Stimulated activated CD4-positive, alpha-beta T cell treated with anti-CD3 and anti-CD28 coated beads, Interleukin-1b, Interleukin-23, amount 100 ng/mL, for 48 hours (primary cell): ENCODE results near the gene SNX18.

Experiments
- DNase-seq: peaks from one replicate; pipeline ENCODE4 v3.0.0-alpha.2; 2020

SNX18 gene

DNA sequence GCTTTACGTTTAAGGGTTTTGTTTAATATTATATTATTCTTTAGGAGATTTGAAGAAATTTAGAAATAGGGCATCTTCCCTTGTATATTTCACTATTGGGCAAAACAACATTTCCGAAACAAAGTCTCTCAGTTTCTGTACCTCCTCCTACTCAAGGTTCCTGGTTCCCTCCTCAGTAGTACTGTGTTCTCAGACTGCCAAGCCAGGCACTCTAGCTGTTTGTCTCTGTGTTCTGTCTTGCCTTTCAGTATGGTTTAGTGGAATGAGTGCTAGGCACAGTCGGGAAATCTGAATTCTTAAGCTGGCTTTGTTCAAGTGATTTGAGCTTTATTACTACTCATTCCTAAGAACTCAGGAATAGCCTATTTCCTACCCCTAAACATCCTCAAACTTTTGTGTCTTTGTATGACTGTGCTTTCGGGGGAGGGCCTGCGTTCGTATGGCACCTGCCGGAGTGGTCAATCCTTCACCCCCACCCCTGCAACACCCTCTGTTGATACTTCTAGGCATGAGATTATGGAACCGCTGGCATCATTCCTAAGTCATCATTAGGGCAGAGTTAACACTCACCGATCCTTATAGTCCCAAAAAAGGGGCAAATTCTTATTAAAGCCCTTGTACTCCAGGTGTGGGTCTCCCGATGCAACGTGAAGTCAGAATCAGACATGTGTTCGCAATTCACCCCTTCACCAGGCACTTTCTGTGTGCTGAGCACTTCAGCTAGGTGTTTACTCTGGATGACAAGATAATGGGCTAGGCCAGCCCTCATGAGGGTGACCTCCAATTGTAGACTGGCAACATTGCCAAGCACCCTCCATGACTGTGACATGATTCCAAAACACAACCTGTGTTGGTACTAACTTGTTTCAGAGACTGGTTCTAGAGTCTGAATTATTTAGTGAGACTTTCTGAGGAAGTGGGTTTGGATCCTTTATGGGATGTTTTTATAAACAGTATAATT lies 24.5 kb downstream of the SNX18 start:
- DNase-seq = no peak

DNA sequence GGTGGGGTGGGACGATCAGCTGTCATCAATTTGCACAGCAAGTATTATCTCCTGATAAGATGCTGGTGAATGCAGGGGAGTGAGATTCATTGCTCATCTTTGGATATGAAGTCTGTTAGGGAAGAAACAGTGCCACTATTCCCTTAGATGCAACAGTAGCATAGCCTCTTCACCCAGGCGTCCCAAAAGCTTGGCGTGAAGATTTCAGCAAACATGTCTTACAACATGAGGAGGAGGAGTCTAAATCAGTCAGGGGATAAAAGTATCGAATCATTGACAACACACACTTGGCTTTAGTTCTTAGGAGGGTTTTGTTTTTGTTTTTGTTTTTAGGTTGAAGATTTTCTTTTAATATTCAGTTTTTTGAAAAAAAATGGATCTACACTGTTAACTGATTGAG lies 26.5 kb downstream of the SNX18 start:
- no peak for DNase-seq

GRCh38 chr5:54545796-54546195 lies 28.2 kb downstream of the SNX18 start:
- no peak for DNase-seq

- no peak for DNase-seq
These were observed 30.2 kb downstream of the SNX18 start for GRCh38 chr5:54547711-54548250.

- DNase-seq = no peak
These were observed 31.0 kb downstream of the SNX18 start for GRCh38 chr5:54548565-54548964.

DNA sequence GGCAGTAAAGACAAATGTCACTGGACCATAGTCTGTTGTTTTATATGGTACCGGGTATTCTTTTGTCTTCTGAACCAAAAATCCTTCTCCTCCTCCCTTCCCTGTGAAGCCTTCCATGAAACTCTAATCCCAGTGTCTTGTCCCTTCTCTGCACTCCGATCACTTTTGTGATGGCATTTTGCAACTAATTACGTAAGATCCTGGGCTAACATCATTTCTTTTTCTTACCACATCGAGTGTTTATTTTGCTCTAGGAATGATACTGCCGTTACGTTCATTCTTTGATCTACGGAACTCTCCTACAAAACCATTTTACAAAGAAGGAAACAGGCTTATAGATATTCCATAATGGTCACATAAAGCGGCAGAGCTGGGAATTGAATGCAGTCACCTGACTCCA lies 33.7 kb downstream of the SNX18 start:
- DNase-seq = no peak

DNA sequence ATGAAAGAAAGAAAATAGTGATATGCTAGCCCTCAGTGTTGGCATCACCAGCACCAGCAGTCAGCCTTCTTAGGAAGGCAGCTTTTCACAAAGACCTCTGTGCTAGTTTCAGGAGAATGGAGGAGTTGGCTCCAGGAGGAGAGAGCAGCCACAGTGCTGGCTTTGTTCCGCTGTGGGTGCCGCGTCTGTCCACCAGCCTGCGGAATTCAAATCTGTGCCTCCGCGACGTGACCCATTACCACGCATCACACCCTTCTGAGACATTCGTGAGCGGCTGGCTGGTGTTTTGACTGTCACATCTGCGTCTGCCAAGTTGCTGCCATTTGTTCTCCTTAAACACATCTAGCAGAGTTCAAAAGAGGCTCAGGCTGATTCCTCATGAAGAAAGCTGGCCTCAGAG lies 34.4 kb downstream of the SNX18 start:
- DNase-seq = no peak

- no peak for DNase-seq
These were observed 34.9 kb downstream of the SNX18 start for GRCh38 chr5:54552446-54552845.

GRCh38 chr5:54553659-54554207 lies 36.2 kb downstream of the SNX18 start:
- no peak for DNase-seq

DNA sequence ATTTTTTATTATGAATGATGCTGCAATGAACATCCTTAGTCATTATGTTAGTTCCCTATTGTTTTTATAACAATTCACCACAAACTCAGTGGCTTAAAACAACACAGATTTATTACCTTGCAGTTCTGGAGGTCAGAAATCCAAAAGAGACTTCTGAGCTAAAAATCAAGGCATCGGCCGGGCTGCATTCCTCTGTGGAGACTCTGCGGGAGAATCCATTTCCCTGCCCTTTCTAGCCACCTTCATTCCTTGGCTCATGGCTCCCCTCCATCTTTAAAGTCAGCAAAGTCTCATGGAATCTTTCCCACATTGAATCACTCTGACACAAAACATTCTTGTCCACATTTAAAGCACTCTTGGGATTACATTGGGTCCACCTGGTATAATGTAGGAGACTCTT lies 38.6 kb downstream of the SNX18 start:
- DNase-seq = no peak

DNA sequence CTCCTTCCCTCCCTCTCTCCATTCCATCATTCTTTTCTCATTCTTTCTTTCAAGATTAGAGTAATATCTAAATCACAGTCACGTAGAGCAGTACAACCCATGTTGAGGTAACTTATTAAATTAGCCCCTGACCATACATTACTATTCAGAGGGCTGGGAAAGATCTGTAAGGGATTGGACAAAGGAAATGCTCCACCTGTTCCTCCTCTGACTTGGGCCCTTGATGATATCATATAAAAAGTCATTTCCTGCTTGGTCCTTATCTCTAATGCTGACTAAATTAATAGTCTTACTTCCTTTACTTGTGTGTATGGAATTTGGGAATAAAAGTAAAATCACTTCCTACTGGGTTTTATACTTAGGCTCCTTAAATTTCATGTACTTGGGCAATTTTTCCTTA lies 40.8 kb downstream of the SNX18 start:
- no peak for DNase-seq

- no peak for DNase-seq
These were observed 44.1 kb downstream of the SNX18 start for GRCh38 chr5:54561651-54562050.

GRCh38 chr5:54563083-54563761 lies 45.7 kb downstream of the SNX18 start:
- no peak for DNase-seq

DNA sequence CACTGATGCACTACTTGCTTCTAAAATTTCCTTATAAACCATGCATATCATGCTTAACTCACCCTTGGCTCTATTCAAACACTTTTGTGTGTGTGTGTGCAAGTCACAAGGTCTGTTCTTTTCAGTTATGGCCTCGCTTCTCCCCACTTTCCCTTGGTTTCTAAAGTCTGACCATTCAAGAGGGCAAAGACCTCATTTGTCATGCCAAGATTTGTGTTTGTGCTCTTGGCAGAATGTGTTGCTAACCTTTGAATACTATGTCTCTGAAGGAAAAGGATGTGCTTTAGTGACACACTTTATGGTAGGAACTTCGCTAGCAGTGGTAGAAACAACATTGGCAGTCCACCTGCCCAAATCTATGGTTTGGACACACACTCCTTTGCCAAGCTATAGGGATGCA lies 50.4 kb downstream of the SNX18 start:
- DNase-seq = no peak

DNA sequence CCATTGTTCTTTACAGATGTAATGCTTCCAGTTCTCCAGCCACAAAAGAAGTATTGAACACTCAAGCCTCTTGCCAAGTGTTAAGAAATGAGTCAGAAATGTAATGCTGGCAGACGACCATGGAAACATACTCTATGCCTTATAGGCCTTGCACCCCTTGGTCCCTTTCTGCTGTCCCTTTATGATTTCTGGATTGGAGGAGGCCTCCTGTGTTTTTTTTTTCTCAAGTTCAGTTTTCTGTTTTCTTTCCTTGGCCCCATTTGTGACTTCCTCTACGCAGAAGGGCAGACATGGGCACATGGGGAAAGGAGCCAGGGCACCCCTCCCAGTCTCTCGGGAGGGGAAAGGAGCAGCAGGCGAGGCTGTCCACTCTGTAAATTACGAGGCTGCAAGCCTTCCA lies 53.4 kb downstream of the SNX18 start:
- DNase-seq = no peak

GRCh38 chr5:54571462-54571861 lies 53.9 kb downstream of the SNX18 start:
- DNase-seq = no peak

DNA sequence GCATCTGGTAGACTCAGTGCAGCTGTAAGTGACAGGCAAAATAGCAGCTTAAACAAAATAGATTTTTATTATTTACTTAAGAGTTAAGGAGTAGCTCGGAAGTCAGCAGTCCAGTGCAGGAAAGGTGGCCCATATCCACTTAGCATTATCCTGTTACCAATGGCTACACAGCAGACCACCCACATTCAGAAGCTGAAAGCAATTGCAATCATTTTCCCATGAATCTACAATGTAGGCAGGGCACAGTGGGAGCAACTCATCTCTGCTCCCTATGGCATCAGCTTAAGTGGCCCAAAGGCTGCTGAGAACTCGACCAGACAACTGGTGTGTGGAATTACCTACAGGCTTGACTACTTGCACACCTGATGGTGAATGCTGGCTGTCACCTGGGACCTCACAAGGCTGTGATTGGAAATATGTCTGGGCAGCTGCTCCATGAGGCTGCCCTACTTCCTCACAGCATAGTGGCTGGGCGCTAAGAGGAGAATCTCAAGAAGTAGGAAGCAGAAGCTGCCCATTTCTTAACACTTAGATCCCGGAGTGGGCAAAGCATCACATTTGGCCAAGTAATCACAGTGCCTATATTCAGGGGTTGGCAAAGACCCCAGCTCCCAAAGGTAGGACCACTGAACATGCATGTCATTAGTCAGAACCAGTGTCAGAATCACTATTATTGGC lies 56.4 kb downstream of the SNX18 start:
- DNase-seq = no peak

DNA sequence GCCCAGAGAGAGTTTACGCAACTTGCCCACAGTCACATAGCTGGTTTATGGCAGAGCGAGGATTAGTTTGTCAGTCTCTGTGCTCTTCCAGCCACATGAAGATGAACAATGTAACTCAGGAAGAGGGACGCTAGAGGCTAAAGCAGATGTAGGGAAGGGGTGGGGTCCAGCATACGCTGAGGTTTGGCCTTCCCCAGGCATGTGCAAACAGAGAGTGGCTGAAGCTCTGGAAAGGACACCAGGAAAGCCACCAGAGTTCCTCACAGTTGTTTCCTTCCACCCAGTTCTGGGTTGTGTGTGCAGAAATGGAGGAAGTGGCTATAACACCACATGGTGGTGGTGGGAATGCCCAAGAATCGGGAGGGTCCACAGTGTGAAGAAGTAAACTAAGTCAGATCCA lies 60.0 kb downstream of the SNX18 start:
- DNase-seq = no peak

GRCh38 chr5:54577937-54578653 lies 60.5 kb downstream of the SNX18 start:
- no peak for DNase-seq

- DNase-seq = no peak
These were observed 62.2 kb downstream of the SNX18 start for GRCh38 chr5:54579591-54580295.

DNA sequence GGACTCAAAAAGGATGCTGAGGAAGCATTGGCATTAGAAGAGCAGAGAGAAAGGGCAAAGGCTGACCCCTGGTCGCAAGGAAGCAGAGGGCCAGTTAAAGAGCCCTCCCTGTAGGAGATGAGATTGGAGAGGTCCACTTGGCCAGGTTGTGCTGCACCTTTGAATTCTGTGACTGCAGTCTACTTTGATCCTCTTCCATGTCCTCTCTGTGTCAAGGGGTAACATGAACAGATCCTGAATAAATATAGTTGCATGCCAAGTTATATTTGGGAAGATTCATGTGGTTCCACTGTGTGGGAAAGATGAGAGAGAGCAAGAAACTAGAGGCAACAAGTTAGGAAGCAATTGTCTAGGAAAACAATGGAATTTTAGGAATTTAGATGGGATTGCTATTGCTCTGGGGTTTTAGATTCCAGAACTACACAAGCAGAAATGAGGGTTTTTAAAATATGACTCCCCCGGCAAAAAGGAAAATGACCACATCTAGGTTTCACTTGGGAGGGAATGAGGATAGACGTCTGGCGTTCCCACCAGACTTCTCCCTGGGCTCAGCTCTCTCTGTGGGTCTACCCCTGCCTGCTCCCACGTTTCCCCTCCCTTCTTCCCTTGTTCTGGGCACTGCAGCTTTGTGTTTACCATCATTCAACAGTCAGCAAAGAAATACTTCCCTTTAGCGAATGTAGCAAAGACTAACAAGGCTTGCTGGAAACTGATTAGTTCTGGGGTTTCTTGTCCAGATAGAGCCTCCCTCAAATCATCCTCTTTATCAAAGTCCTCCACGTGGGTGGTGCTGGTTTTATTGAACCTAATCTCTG lies 63.6 kb downstream of the SNX18 start:
- no peak for DNase-seq
